Fibroblast of the aortic adventitia (primary cell): ENCODE measurements around the gene RALGAPB. TPM values are rescaled to one million over a fixed set of nuclear protein-coding genes. Genes with fewer than 3 reads are reported as not detected.

Experiments used
- DNase-seq: peaks from one replicate; pipeline ENCODE4 v3.0.0-alpha.2; 2010; ENCODE audit warnings: low read depth
- H3K4me3 ChIP-seq: 2 replicates; pipeline ENCODE4 v1.5.1; 2011; ENCODE audit warnings: low read depth, mild to moderate bottlenecking, control low read depth, low read length, moderate library complexity
- total RNA-seq: library from RNA; depleted of rRNA; stranded (reverse); fragments of >200 nt; gene quantifications from 2 replicates; pipeline ENCODE4 v1.2.3, GENCODE V29; 2012; ENCODE audit warnings: low replicate concordance
- TF ChIP-seq, protein P1 (sequence below): IDR thresholded peaks from 2 replicates; pipeline ENCODE4 v1.5.1; 2011; ENCODE audit warnings: mild to moderate bottlenecking, low read length, control low read depth, inconsistent platforms; ENCODE audit not compliant: insufficient read depth

Gene RALGAPB
- total RNA-seq, 1 donor = 49.0 TPM

GRCh38 chr20:38608188-38608587 is 135.5 kb downstream of the RALGAPB start:
- TF ChIP-seq, protein P1, sequence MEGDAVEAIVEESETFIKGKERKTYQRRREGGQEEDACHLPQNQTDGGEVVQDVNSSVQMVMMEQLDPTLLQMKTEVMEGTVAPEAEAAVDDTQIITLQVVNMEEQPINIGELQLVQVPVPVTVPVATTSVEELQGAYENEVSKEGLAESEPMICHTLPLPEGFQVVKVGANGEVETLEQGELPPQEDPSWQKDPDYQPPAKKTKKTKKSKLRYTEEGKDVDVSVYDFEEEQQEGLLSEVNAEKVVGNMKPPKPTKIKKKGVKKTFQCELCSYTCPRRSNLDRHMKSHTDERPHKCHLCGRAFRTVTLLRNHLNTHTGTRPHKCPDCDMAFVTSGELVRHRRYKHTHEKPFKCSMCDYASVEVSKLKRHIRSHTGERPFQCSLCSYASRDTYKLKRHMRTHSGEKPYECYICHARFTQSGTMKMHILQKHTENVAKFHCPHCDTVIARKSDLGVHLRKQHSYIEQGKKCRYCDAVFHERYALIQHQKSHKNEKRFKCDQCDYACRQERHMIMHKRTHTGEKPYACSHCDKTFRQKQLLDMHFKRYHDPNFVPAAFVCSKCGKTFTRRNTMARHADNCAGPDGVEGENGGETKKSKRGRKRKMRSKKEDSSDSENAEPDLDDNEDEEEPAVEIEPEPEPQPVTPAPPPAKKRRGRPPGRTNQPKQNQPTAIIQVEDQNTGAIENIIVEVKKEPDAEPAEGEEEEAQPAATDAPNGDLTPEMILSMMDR = no peak
- H3K4me3 ChIP-seq = no peak overlapping the region
- no peak for DNase-seq

DNA sequence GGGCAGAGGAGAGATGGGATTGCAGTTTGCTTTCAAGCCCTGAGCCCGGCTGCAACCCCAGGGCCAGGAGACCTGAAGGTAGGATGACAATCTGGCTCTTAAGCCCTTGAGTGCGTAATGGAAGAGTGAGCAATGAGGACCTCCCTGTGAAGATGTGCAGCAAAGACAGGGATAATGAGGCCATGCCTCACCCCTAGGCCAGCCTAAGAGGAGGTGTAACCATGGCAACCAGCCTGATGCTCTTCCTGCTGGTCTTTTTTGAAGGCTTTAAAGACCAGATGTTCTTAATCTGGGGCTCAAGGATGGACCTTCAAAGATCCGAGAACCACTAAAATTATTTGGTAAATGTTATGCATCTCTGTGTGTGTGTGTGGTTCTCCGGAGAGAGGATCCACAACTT is 137.2 kb downstream of the RALGAPB start:
- H3K4me3 ChIP-seq = no peak overlapping the region
- DNase-seq = no peak
- TF ChIP-seq, protein P1 = no peak

- H3K4me3 ChIP-seq = no peak overlapping the region
- TF ChIP-seq, protein P1 = no peak
- no peak for DNase-seq
These were observed 137.9 kb downstream of the RALGAPB start for GRCh38 chr20:38610521-38610920.

GRCh38 chr20:38612751-38613515 is 140.3 kb downstream of the RALGAPB start:
- TF ChIP-seq, protein P1 = no peak
- H3K4me3 ChIP-seq = no peak overlapping the region
- DNase-seq = no peak

GRCh38 chr20:38615283-38615682 is 142.6 kb downstream of the RALGAPB start:
- no peak for DNase-seq
- H3K4me3 ChIP-seq = no peak overlapping the region
- TF ChIP-seq, protein P1 = no peak

GRCh38 chr20:38616457-38616856 is 143.8 kb downstream of the RALGAPB start:
- no peak overlapping the region for H3K4me3 ChIP-seq
- TF ChIP-seq, protein P1 = no peak
- DNase-seq = no peak
